WTC11 (cell line): ENCODE data around the gene KRT7.

Experiments
- TF ChIP-seq, protein P1 (sequence below): fragments of 200-600 bp; IDR thresholded peaks from 2 replicates; pipeline ENCODE4 v1.8.0; 2022; ENCODE audit warnings: antibody characterized with exemption
- TF ChIP-seq, protein P2 (sequence below): sonication (generic); formaldehyde crosslinking; conservative IDR thresholded peaks from 2 replicates; pipeline ENCODE4 v1.8.1; 2022; ENCODE audit warnings: mild to moderate bottlenecking, missing genetic modification reagents

DNA sequence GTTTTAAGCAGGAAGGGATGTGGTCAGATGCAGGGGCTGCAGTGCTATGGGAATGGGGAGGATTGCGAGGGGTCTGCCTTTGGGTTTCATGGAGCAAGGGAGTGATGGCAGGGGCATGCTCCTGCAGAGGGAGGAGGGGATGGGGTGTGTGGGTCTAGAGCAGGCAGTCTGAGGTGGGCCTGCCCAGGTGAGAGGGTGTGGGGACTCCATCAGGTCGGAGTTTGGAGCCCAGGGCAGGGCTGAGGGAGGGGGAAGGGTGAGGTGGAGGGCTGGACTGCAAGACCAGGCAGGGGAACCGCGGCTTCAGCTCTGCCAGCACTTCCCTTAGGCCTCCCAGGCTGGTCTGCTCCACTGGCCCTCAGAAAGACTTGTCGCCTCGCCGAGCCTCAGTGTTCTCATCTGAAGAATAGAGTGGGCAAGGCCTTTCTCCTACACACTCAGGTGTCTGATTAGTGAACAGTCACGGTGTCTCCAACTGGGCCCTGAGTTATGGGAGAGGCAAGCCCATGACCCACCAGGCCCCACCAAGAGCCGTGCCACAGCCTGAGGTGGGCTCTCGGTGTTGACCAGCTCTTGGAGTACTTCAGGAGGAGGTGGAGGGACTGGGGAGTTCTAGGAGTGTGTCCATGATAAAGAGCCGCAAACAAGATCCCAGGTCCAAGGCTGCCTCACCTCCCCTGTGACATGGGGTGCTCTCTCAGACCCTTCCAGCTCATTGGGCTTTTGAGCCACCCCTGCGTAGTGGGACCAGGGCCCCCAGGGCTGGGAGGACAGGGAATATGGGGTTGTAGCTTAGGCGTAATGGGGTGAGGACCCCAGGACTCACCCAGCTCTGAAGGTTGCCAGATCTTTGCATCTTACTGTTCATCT is 21.1 kb upstream of the KRT7 start:
- TF ChIP-seq, protein P1, sequence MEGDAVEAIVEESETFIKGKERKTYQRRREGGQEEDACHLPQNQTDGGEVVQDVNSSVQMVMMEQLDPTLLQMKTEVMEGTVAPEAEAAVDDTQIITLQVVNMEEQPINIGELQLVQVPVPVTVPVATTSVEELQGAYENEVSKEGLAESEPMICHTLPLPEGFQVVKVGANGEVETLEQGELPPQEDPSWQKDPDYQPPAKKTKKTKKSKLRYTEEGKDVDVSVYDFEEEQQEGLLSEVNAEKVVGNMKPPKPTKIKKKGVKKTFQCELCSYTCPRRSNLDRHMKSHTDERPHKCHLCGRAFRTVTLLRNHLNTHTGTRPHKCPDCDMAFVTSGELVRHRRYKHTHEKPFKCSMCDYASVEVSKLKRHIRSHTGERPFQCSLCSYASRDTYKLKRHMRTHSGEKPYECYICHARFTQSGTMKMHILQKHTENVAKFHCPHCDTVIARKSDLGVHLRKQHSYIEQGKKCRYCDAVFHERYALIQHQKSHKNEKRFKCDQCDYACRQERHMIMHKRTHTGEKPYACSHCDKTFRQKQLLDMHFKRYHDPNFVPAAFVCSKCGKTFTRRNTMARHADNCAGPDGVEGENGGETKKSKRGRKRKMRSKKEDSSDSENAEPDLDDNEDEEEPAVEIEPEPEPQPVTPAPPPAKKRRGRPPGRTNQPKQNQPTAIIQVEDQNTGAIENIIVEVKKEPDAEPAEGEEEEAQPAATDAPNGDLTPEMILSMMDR, result no peak
- TF ChIP-seq, protein P2, sequence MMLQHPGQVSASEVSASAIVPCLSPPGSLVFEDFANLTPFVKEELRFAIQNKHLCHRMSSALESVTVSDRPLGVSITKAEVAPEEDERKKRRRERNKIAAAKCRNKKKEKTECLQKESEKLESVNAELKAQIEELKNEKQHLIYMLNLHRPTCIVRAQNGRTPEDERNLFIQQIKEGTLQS (CRISPR knock-in tag), result no peak
